ENCODE data around the gene TTI1.

TTI1 gene

DNA sequence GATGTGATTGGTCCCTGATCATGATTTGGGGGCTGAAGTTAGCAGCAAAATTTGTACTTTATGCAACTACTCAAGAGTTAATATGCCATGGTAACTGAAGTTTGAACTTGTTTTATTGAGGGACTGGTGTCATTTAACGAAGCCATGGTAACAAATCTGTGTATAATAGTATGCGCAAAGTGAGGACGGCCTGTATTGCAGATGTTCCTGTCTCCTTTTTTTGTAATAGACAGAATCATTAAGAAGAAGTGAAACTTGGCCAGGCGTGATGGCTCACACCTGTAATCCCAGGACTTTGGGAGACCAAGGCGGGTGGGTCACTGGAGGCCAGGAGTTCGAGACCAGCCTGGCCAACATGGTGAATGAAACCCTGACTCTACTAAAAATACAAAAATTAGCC is 22.6 kb upstream of the TTI1 start:
- Histone ChIP-seq H3K79me2 (ENCODE audit: insufficient read depth, low read length) (peaks cover 32% of the 10 kb centered on the region), H3K9ac (ENCODE audit: low read length) (no peak overlapping the region)

DNA sequence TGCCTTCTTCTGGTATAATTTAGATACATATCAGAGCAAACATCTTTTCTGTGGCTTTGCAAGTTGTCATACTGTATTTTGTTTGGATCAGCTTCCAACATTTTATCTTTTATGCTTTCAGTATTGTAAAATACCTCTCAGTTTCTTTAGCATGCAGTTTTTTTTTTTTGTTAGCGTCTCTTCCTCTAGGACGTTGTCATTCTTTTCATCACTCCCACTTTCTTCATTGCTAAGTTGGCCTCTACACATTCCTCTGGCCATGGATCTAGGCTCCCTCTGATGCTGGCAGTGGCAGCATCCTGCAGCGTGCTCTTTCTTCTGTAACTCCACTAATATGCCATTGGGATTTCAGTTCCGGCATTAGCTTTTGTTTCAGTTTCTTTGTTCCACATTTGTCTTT is 22.0 kb upstream of the TTI1 start:
- TF ChIP-seq EZH2 (IDR thresholded peaks at IDR 0.05; ENCODE audit: borderline replicate concordance, low read length): no peak
- TF ChIP-seq, protein P1, sequence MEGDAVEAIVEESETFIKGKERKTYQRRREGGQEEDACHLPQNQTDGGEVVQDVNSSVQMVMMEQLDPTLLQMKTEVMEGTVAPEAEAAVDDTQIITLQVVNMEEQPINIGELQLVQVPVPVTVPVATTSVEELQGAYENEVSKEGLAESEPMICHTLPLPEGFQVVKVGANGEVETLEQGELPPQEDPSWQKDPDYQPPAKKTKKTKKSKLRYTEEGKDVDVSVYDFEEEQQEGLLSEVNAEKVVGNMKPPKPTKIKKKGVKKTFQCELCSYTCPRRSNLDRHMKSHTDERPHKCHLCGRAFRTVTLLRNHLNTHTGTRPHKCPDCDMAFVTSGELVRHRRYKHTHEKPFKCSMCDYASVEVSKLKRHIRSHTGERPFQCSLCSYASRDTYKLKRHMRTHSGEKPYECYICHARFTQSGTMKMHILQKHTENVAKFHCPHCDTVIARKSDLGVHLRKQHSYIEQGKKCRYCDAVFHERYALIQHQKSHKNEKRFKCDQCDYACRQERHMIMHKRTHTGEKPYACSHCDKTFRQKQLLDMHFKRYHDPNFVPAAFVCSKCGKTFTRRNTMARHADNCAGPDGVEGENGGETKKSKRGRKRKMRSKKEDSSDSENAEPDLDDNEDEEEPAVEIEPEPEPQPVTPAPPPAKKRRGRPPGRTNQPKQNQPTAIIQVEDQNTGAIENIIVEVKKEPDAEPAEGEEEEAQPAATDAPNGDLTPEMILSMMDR (IDR thresholded peaks at IDR 0.05; ENCODE audit: low read length): no peak
- H3K4me1 ChIP-seq (ENCODE audit: insufficient read depth, low read length, severe bottlenecking): no peaks in the 10 kb centered on the region
- H3K9ac ChIP-seq (ENCODE audit: low read length): no peak overlapping the region
- no peaks in the 10 kb centered on the region for H3K9me3 ChIP-seq (ENCODE audit: low read length)
- peaks cover 81% of the 10 kb centered on the region for H3K36me3 ChIP-seq (ENCODE audit: insufficient read depth, low read length)
- no peaks in the 10 kb centered on the region for H3K9me2 ChIP-seq (ENCODE audit: low read depth, low read length)
- peaks cover 4% of the 10 kb centered on the region; the same call in 1 of the 2 replicates for H3F3A ChIP-seq (ENCODE audit: insufficient read depth, low read length)
- H3K27me3 ChIP-seq (ENCODE audit: insufficient read depth, low read length): no peaks in the 10 kb centered on the region
- H3K4me3 ChIP-seq (ENCODE audit: low read depth, low read length, poor library complexity, severe bottlenecking): no peak overlapping the region
- H2AFZ ChIP-seq (ENCODE audit: low read length): no peak overlapping the region
- peaks cover 6% of the 10 kb centered on the region for H4K20me1 ChIP-seq (ENCODE audit: insufficient read depth, low read length)
- H3K4me2 ChIP-seq (ENCODE audit: low read length): no peak overlapping the region
- H3K79me2 ChIP-seq (ENCODE audit: insufficient read depth, low read length): peaks cover 37% of the 10 kb centered on the region
- H3K27ac ChIP-seq (ENCODE audit: low read depth, low read length, poor library complexity, severe bottlenecking): no peak overlapping the region

More for the DNA sequence above, 22.6 kb upstream of the TTI1 start:
- Histone ChIP-seq H3K4me3 (ENCODE audit: low read depth, low read length, poor library complexity, severe bottlenecking) (no peak overlapping the region), H3F3A (ENCODE audit: insufficient read depth, low read length) (peaks cover 4% of the 10 kb centered on the region; the same call in 1 of the 2 replicates), H3K4me1 (ENCODE audit: insufficient read depth, low read length, severe bottlenecking) (no peaks in the 10 kb centered on the region), H3K9me2 (ENCODE audit: low read depth, low read length) (no peaks in the 10 kb centered on the region), H3K9me3 (ENCODE audit: low read length) (no peaks in the 10 kb centered on the region), H4K20me1 (ENCODE audit: insufficient read depth, low read length) (peaks cover 4% of the 10 kb centered on the region; the same call in 1 of the 2 replicates), H3K36me3 (ENCODE audit: insufficient read depth, low read length) (peaks cover 81% of the 10 kb centered on the region), H3K27ac (ENCODE audit: low read depth, low read length, poor library complexity, severe bottlenecking) (no peak overlapping the region), H2AFZ (ENCODE audit: low read length) (no peak overlapping the region), H3K27me3 (ENCODE audit: insufficient read depth, low read length) (no peaks in the 10 kb centered on the region), H3K4me2 (ENCODE audit: low read length) (no peak overlapping the region)
- no peak for TF ChIP-seq EZH2 (IDR thresholded peaks at IDR 0.05; ENCODE audit: borderline replicate concordance, low read length)
- TF ChIP-seq, protein P1 (IDR thresholded peaks at IDR 0.05; ENCODE audit: low read length): no peak

DNA sequence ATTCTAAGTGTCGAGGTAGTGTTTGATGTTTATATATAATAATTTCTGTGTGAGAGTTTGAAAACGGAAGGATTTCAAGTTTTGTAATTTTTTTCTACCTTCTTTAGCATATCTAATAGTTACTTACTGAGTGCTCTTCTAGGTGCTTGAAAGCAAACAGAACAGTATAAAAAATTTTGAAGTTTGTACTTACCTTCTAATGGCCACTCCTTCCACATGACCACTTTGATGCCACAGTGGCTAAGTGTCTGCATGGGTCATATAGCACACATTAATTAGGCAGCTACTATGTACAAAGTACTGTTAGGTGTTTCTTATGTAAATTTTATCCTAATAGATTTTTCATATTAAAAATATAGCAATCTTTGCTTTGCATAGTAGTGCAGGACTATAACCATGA is 21.4 kb upstream of the TTI1 start:
- Histone ChIP-seq H3K4me3 (ENCODE audit: low read depth, low read length, poor library complexity, severe bottlenecking) (no peak overlapping the region), H3K9me2 (ENCODE audit: low read depth, low read length) (no peaks in the 10 kb centered on the region), H3F3A (ENCODE audit: insufficient read depth, low read length) (peaks cover 4% of the 10 kb centered on the region; the same call in 1 of the 2 replicates), H3K27me3 (ENCODE audit: insufficient read depth, low read length) (no peaks in the 10 kb centered on the region), H2AFZ (ENCODE audit: low read length) (no peak overlapping the region), H4K20me1 (ENCODE audit: insufficient read depth, low read length) (peaks cover 7% of the 10 kb centered on the region), H3K27ac (ENCODE audit: low read depth, low read length, poor library complexity, severe bottlenecking) (no peak overlapping the region), H3K4me1 (ENCODE audit: insufficient read depth, low read length, severe bottlenecking) (no peaks in the 10 kb centered on the region), H3K9me3 (ENCODE audit: low read length) (no peaks in the 10 kb centered on the region), H3K36me3 (ENCODE audit: insufficient read depth, low read length) (peaks cover 81% of the 10 kb centered on the region), H3K79me2 (ENCODE audit: insufficient read depth, low read length) (peaks cover 44% of the 10 kb centered on the region), H3K9ac (ENCODE audit: low read length) (no peak overlapping the region), H3K4me2 (ENCODE audit: low read length) (no peak overlapping the region)
- TF ChIP-seq, protein P1 (IDR thresholded peaks at IDR 0.05; ENCODE audit: low read length): no peak
- TF ChIP-seq EZH2 (IDR thresholded peaks at IDR 0.05; ENCODE audit: borderline replicate concordance, low read length): no peak
